IPS-11a (cell line): ENCODE measurements around the gene MDH2.
"Not testable (repeated sequence)": the region's sequence is repeated elsewhere in the genome, so short reads cannot be mapped to it uniquely, and the experiment has no call there.

Source experiments
- H3K4me3 ChIP-seq: one replicate; pipeline ENCODE4 v1.5.1; 2013; ENCODE audit warnings: low read depth, low read length, control low read depth

Gene MDH2, protein sequence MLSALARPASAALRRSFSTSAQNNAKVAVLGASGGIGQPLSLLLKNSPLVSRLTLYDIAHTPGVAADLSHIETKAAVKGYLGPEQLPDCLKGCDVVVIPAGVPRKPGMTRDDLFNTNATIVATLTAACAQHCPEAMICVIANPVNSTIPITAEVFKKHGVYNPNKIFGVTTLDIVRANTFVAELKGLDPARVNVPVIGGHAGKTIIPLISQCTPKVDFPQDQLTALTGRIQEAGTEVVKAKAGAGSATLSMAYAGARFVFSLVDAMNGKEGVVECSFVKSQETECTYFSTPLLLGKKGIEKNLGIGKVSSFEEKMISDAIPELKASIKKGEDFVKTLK

DNA sequence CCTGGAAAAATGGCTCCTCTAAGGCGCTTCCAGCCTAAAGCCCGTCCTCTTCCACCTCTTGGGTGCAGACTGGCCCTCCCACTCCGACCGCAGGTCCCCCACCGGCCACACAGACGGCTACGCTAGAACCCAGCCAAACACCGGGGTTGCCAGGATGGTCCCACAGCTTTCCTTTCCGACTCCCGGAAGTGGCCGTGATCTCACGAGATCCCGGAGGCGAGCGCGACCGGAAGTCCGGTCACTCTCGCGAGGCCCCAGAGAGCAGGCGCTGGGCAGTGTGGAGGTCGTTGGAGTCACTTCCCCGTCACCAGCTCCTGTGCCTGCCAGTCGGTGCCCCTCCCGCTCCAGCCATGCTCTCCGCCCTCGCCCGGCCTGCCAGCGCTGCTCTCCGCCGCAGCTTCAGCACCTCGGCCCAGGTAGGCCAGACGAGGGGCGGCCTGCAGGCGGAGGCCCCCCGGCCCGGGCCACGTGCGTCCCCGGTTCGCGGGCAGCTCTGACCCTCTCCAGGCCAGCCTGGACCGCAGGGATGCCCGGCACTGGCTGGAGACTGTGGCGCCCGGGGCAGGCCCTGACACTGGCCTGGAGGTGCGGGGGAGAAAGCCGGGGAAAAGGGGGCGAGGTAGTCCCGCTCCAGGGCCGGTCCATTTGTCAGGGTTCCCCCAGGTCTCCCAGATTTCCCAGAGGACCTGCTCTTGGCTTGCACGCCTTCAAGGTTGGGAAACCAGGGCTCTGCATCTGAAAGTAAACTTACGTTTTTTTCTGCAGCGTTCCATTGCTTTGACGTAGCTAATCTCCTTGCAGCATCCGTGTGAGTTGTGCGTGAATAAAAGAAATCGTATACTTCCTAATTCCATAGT is at the start of gene MDH2, which contains the start of gene STYXL1:
Gene MDH2, plus strand, starts transcription at position 296 of the 857 bp plus-strand sequence. Its CDS starts 55 bp downstream, at position 351.
Gene STYXL1, minus strand, starts transcription at position 190 of the 857 bp plus-strand sequence. CDS start 17,477 bp downstream, outside the sequence.
- H3K4me3 ChIP-seq: peak within 1 kb of the TSS; percentile 98

- no peak overlapping the region for H3K4me3 ChIP-seq
Observed at GRCh38 chr7:76000566-76000965, 47.3 kb upstream of the MDH2 start.

- H3K4me3 ChIP-seq: no peak overlapping the region
Observed at GRCh38 chr7:76002139-76002538, 45.8 kb upstream of the MDH2 start.

DNA sequence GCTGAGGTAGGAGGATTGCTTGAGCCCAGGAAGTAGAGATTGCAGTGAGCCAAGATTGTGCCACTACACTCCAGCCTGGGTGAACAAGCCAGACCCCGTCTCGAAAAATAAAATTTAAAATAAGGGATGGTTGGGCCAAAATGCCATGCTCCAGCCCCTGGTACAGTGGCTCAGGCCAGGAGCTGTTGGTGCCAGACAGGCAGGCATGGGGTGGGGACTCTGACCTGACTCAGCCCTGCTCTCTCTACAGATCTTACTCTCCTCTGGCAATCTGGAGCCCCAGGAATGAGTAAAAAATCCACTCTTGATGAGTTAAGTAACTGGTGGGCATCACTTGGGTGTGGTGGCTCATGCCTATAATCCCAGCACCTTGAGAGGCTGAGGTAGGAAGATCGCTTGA is 45.1 kb upstream of the MDH2 start:
- H3K4me3 ChIP-seq: no peak overlapping the region

DNA sequence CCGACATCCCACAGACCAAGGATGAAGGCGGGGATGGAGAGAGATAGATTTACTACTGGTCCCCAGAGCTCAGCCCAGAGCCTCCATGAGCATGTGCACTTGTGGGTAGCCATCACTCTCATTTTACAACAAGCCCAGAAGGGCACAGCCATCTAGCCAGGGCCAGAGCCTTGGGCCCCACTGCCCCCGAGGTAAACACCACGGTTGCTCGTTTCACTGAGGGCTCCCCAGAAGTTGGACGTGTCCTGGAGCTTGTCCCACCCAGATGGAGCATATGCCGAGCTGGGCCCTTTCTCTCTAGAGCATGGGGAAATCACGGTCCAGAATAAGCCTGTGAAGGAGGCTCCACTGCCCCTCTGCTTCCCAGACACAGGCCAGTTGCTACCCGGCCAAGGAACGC is 44.6 kb upstream of the MDH2 start:
- H3K4me3 ChIP-seq: no peak overlapping the region

- not testable (repeated sequence) for H3K4me3 ChIP-seq
Observed at GRCh38 chr7:76005004-76005403, 42.9 kb upstream of the MDH2 start.

DNA sequence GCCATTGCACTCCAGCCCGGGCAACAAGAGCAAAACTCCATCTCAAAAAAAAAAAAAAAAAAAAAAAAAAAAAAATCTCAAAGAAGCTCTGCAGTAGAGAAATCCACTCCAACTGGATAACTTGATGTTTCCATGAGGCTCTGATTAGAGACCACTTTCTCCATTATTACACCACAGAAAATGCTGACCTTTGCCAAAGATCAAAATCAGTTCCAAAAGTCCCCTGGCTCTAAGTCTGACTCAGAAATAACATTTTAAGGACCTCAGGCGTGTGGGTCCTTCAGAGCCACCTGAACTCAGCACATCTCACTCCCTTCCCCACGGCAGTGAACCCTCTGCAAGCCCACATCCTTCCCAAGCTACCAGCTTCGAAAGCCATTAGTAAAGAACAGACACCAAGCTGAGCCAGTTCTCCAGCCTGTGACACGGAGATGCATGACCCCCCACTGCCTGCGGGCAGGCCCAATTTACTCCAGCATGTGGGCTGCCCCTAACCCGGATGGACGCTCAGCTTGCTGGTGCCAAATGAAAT is 39.7 kb upstream of the MDH2 start:
- no peak overlapping the region for H3K4me3 ChIP-seq

GRCh38 chr7:76009672-76010600 is 38.0 kb upstream of the MDH2 start:
- H3K4me3 ChIP-seq: no peak overlapping the region

DNA sequence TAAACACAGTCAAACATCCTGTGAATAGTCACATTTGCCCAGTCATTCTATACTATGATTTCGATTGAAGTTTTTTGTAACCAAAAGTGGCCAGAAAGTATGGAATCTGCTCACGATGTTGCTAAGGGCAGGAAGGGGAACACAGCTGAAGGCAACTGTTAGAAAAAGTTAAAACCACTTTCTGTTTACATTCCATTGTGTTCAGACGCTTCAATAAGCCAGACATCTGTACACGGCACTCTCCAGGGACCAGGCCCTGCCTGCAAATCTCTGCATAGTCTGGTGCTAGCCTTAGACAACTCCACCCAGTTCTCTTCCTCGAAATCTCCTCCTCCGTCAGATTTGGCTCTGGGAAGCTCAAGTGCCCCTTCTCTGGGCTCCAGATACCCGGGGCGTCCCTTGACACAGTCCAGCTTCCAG is 36.5 kb upstream of the MDH2 start:
- no peak overlapping the region for H3K4me3 ChIP-seq

DNA sequence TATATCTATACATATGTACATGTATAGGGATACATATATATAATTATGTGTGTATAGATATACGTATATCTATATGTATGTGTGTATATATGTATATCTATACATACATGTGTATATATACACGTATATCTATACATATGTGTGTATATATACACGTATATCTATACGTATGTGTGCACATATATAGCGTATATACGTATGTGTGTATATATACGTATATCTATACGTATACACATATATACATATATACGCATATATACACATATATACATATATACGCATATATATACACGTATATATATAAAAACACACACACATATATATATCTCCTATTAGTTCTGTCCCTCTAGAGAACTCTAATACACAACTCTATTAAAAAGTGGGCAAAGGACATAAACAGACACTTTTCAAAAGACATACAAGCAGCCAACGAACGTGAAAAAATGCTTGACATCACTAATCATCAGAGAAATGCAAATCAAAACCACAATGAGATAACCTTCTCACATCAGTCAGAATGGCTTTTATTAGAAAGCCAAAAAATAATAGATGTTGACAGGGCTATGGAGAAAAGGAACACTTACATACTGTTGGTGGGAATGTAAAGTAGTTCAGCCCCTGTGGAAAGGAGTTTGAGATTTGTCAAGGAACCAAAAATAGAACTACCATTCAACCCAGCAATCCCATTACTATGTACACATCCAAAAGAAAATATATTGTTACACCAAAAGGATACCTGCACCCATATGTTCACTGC is 31.5 kb upstream of the MDH2 start:
- H3K4me3 ChIP-seq: no peak overlapping the region

DNA sequence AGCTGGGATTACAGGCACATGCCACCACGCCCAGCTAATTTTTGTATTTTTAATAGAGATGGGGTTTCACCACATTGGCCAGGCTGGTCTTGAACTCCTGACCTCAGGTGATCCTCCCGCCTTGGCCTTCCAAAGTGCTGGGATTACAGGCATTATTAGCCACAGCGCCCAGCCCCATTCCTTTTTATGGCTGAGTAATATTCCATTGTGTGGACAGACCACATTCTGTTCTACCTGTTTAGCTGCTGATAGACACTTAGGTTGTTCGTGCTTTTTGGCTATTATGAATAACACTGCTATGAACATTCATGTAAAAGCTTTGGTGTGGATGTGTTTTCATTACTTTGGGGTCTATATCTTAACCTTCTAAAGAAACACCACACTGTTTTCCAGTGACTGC is 29.4 kb upstream of the MDH2 start:
- H3K4me3 ChIP-seq: not testable (repeated sequence)

DNA sequence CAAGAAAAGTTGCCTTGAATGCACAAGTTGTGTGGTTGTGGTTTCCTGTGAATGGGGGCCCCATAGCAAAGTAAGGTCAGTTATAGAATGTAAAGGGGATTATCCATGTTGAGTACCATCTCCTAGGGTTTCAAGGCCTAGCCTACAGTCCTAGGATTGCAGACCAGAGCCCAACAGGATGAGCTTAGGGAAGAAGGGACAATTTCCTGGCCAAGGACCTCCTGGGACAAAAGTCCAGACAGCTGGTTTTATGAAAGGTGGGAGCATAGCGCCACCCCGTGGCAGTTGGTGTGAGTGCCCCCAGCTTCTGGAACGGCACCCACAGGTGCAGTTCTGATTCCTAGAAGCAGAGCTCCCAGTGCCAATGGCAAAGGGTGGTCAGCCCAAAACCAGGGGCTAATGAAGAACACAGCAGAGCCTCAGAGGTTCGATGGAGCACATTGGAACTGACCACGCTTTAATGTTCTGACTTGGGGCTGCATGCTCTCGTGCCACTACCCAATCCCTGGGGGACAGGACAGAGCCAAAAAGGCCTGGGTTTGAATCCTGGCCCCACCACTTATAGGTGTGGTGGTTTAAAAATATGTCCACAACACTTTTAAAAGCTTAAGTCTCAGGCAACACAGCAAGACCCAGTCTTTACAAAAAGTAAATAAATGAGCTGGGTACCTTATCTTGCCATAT is 27.7 kb upstream of the MDH2 start:
- no peak overlapping the region for H3K4me3 ChIP-seq

DNA sequence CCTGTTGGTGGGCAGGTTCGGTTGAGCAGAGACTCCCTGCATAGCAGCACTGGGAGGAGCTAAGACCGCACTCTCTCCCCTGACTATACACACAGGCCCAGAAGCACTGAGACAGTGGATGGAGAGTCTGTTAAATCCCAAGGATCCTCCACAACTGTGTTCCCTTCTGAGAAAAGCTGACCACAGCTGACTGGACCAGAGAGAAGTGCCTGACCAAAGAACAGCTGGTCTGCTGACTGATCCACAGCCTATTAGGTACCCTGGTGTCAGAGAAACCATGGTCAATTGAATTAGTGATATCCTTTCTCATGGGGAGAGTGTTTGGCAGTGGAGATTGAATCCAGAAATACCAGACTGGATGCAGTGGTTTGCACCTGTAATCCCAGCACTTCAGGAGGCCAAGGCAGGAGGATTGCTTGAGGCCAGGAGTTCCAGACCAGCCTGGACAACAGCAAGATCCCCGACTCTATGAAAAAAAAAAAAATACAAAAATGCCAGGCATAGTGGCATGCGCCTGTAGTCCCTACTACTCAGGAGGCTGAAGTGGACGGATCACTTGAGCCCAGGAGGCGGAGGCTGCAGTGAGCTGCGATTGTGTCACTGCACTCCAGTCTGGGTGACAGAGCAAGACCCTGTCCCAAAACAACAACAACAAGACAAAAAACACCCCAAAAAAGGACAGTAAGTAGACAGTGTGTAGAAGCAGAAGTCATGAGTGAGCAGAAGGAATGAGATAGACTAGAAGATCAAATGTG is 25.7 kb upstream of the MDH2 start:
- H3K4me3 ChIP-seq: no peak overlapping the region

DNA sequence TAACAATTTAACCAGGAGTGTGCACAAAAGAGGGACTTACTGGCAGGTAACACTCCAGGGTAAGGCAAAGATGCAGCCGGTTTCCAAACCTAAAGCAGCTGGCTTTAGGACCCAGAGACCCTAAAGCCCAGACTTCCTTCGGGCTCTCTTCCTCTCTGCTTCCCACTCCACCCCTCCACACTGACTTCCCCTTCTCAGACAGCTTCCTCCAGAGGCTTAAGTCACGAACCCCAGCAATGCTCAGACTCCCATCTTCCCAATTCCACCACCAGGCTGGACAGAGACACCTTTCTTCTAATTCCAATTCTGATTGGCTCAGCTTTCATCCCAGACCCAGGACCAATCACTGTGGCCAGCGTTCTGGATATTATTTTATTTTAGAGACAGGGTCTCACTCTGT is 24.9 kb upstream of the MDH2 start:
- H3K4me3 ChIP-seq: no peak overlapping the region

GRCh38 chr7:76029682-76030081 is 18.2 kb upstream of the MDH2 start:
- not testable (repeated sequence) for H3K4me3 ChIP-seq

DNA sequence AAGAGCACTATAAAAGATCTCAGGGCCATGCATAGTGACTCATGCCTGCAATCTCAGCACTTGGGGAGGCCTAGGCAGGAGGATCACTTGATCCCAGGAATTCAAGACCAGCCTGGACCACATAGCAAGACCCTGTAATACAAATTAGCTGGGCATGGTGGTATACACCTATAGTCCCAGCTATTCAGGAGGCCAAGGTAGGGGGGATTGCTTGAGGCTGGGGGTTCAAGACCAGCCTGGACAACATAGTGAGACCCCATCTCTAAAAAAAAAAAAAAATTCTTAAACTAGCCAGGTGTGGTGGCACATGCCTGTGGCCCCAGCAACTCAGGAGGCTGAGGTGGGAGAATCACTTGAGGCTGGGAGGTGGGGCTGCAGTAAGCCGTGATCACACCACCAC is 15.9 kb upstream of the MDH2 start:
- no peak overlapping the region for H3K4me3 ChIP-seq

- H3K4me3 ChIP-seq: no peak overlapping the region
Observed at GRCh38 chr7:76037310-76037709, 10.6 kb upstream of the MDH2 start.

GRCh38 chr7:76040126-76040525 is 7.8 kb upstream of the MDH2 start:
- H3K4me3 ChIP-seq: no peak overlapping the region
